HG03095 (cell line): Measurements from ENCODE around the gene DKC1.
"Not testable (repeated sequence)": the region's sequence is repeated elsewhere in the genome, so short reads cannot be mapped to it uniquely, and the experiment has no call there.

Experiments used
- ATAC-seq: cut with Tn5 transposase; IDR thresholded peaks from one replicate; pipeline ENCODE4 v1.9.1; 2021; ENCODE audit warnings: moderate library complexity; ENCODE audit not compliant: unreplicated experiment

The DKC1 gene

DNA sequence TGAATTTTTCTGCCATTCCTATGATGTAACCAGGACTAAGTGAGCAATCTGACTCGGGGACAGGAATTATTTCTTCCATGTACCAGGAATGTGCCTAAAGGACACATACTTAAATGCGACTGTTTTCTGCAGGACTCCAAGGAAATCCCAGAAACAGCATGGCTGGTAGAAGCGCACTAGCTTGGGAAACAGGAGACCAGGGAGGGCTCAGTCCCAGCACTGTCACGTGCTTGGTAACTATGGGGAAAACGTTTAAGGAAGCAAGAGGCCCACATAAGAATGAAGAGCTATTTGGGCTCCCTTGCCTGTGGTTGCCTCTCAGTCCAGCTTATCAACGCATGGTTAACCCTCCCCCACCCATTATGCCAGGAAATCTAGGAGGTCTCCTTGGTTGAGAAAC, 23.1 kb downstream of the DKC1 start:
- no peak for ATAC-seq

DNA sequence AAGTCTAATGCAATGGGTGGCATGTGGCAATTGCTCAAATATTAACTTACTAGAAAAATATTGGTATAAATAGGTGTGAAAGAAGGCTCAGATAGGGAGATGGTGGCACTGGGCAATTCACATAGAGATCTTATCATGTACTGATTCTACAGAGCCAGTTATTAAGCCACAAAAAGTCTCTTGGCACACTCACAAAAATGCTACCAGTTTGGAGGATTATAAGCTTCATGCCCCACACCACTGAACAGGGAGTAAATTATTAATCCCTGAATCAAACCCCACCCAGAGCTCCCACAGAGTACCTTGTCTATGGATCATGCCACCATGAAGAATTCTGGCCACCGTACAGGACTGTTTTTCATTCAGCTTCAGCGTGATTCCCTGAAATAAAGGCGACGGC, 28.8 kb downstream of the DKC1 start:
- no peak for ATAC-seq

DNA sequence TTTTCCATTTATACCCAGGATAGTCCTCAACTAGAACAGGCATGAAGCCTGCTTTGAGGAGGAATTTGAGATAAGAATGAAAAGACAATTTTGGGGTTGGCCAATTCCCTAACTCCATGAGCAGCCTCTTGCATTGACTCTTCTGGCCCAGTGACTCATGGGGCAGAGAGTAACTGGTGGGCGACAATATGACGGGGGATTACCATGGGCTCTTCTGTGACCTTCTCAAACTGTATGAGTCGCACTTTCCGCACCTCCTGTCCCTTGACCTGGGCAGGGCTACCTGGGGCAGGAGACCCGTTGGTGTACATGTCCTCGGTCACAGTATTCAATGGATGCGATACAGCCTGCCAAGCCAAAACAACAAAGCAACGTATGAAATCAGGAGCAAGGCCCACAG, 29.3 kb downstream of the DKC1 start:
- no peak for ATAC-seq

DNA sequence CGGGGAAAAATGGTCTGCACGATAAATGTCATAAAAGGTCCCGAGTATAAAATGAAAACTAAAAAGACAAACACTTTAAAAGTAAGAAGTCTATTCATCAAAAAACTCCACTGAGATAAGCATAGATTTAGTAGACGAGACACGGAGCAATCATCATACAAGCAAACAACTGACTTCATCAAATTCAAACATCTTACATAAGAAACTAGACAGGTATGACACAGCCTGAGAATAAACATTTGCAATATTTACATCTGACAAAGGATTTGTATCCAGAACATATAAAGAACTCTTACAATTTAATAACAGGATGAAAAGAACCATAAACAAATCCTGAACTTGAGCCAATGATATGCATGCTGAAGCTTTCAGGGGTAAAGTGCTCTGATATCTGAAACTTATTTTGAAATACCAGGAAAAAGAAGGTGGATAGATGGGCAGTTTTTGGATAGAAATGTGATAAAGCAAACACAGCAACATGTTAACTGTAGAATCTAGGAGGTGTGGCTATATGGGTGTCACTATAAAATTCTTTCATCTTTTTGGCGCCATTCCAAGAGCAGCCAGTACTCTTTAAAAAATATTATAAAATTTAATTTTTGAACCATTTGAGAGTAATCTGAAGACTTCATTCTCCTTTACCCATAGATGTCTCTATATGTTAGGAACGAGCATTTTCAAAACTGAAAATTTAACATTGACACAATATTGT, 30.6 kb downstream of the DKC1 start:
- ATAC-seq, result no peak

DNA sequence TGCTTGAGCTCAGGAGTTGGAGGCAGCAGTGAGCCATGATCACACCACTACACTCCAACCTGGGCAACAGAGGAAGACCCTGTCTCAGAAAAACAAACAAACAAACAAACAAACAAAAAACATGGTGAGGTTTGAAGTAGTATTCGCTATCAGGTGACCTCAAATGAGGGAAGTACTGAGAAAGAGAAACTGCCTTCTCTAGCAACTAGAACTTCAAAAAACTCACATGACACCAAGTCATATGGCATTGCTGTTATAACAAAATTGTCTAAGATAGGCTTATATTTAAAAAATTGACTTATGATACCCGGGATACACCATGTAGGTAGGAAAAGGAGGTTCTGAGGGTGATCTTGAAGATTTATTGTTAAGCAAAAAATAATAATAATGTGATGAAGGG, 32.4 kb downstream of the DKC1 start:
- no peak for ATAC-seq

DNA sequence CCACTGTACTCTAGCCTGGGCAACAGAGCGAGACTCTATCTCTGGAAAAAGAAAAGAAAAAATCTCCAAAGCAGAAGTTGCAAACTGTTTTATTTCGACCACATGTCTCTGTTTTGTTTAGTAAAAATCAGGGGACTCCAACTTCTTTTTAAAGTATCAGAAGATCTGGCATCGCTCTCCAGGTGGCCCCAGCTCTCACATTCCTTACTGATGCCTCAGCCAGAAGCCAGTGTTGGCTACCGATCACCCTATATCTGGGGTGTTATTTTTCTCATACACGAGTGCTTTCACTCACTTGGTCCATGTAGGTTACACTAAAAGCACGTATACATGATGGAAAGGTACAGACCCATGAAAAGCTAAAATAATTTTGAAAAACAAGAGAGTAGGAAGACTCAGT, 34.3 kb downstream of the DKC1 start:
- no peak for ATAC-seq

DNA sequence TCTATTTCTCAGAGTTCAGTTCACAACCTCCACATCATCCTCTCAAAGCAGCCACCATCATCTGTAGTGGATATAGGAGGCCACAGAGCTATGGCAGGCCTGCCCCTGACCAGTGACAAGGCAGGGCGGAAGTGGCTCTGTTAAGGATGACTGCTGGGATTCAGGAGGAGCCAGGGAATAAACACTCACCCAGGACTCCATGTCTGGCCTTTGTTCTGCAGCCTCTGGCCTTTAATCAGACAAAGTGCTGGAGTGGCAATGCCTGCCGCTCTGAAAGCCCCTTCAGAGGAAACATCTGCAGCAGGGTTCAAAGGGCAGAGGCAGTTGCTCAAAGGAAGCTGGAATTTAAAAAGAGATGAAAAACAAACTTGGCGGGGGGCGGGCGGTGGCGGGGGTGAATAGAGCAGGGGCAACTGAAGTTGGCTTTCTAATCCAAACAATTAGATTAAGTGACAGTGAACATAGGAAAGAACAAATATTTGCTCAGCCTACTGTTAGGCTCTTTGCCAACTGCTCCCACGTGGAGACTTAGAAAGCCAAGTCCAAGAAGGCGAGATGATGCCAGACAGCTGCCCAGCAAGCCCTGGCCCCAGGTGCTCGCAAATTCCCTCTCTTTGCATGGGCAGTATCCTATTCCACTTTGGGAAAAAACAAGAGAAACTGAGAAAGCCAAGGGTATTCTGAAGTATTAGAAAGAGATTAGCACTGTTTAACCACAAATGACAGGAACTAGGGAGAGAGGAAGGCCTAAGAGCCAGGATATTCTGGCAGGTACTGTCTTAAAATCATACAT, 37.1 kb downstream of the DKC1 start:
- ATAC-seq, result no peak

DNA sequence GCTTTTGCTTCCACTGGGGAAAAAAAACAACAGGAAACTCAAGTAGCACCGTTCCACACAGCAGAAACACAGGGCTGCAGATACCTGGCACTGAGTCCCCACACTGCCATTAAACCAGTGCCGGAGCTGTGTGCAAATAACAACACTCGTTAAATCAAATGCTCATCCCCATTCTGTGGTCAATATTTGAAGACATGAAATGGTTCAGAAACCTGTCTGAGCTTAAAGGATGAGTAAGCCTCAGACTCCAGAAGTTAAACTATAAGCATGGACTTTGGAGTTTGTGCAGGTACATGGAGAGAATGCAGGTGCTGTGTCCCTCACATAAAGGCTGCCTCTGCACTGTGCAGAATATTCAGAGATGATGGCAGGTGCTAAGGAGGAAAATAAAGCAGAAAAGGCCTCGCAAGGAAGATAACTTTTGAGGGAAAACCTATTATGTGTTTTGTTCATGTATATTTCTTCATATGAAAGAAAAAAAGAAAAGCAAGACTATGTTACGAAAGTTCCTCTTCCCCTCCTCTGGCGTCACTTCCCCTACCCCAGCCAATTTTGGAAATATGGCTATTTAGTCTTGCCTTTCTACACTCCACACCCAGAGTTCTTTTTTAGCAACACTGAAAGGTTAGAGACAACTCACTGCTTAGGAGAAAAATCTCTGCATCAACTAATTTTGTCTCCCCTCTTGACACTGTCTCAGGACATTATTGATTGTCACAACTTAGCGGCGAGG, 38.0 kb downstream of the DKC1 start:
- no peak for ATAC-seq

DNA sequence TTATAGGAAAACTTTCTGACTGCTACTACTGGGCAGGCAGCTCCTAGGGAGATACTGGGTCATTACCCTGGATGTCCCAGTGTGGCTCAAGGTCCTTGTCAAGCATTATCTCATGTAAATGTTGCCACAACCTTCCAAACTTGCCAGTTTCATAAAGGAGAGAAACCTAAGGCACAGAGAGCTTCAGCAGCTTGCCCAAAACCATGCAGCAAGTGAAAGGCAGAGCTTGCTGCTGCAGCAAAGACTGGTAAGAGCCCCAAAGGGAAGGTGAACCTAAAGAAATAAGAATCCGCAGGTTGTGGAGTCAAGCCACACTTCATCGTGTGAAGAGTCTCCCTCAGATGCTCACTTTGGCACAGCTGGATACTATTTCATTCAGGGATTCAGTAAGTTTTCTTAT, 40.3 kb downstream of the DKC1 start:
- no peak for ATAC-seq

DNA sequence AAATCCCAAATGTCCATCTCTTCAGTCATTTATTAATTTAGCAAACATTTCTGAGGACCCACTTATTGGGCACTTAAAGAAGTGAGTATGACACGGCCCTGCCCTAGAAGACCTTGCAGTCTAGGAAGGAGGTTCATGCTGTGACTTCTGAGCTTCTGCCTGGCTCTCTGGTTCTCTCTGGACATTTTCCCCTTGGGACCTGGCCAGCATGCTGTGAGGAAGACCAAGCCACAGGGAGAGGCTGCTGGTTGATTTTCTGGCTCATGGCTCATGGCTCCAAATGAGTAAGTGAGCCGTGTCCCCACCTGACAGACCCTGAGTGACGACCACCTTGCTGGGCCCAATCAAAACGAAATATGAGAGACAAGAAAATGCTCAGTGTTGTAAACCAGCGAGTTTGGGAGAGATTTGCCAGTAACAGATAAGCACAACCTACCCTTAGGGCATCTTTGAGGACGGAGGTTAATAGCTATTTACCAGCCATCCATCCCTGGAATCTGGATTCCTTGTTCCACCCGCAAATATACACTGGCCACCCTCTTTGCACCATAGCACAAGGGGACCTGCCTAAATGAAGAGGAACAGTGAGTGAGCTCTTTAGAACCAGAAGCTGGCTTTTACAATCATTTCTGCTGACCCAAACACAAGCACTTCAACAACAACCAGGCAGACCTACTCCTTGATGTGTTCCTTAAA, 41.7 kb downstream of the DKC1 start:
- ATAC-seq, result no peak

DNA sequence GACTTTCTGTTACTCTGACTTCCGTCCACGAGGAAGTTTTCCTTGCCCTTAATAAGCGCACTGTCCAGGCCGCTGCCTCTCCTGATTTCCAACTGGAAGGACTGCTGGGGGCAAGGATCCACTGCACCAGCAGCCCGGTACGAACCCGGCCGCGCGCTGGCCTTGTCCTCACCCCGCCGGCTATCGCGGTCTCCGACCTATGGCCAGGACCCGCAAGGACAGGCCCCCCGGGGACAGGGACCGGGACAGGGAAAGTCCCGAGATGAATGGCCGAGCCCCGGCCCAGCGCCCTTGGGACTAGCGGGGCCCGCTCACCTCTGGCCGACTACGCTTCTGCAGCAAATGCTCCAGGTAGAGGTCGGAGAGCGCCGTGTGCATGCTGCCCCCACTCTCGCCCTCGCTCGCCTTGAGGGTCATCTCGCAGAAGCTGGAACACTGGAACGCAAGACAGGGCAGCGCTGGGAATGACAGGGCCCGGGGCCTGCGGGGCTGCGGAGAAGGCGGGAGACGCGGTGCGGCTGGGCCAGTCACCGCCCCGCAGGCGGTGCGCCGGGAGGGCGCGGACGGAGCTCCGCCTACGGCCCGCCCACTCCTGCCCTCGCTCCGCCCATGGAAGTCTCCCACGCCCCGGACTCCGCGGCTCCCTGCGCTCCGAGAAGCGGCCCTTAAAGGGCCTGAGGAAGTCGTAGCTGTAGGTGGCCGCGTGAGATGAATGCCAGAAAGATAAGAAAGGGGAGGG, 42.5 kb downstream of the DKC1 start, which contains the start of gene MPP1:
MPP1 (minus strand) TSS at position 529 of the 739 bp plus-strand sequence; CDS start at position 417, 112 bp downstream.
- peak; percentile 97 for ATAC-seq

DNA sequence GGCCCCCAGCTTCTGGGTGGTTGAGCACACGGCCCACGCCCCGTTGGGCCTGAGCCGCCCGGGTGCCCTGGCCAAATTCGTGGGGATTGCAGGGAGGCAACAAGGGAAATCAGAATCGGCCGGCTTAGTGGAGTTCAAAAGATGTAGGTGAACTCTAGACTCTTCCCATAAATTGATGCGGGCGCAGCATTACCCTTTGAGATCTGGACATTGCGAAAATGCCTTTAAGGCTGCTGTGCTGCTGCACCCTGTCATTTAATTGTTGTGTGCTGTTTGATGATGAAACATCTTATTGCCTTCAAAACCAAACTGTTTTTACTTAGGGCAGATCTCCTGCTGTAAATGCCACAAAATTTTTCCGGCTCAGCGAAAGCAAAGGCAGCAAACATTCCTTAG, 43.0 kb downstream of the DKC1 start:
- peak; percentile 11 for ATAC-seq

DNA sequence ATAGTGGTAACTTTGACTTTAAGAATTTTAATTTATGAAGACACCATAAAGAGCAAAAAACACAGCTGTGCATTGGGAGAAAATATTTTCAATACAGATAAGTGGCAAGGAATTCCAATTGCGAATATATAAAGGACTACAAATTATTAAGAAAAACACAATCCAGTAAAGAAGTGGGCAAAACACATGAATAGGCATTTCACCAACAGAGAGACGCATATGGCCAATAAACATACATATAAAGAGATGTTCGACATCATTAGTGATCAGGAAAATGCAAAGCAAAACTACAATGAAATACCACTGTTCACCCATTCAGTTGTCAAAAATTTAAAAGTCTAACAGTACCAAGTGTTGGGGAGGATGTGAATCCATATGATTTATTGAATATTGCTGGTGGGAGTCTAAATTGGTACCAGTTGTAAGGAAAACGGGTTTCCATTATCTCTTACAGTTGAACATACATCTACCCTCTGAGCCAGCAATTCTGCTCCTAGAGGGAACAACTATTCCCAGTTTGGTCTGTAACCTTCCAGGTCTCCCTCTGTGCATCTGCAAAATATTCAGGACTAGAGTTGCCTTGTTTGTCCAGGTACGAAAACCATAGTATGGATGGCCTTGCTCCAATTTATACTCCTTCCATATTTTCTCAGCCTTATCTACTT, 44.3 kb downstream of the DKC1 start:
- no peak for ATAC-seq

DNA sequence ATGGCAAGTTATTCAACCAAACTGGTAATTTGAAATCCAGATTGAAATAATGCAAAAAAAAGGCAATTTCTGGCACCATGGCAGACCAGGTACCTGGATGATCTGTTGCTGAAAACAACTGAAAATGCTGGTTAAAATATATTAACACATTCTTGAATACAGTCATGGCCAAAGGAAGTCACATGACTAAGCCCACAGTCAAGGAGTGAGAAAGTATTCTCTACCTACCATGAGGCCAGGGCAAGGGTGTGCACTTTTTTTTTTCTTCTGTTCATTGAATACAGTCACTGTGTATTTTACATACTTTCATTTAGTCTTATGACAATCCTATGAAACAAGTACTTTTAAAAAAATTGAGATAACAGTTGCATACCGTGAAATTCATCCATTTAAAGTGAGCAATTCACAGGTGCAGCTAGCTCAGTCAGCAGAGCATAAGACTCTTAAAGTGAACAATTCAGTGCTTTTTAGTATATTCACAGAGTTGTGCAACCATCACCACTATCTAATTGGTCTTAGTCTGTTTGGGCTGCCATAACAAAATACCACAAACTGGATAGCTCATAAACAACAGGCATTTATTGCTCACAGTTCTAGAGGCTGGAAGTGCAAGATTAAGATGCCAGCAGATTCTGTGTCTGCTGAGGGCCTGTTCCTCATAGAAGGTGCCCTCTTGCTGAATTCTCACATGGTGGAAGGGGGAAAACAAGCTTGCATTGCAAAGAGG, 47.4 kb downstream of the DKC1 start:
- ATAC-seq, result no peak

DNA sequence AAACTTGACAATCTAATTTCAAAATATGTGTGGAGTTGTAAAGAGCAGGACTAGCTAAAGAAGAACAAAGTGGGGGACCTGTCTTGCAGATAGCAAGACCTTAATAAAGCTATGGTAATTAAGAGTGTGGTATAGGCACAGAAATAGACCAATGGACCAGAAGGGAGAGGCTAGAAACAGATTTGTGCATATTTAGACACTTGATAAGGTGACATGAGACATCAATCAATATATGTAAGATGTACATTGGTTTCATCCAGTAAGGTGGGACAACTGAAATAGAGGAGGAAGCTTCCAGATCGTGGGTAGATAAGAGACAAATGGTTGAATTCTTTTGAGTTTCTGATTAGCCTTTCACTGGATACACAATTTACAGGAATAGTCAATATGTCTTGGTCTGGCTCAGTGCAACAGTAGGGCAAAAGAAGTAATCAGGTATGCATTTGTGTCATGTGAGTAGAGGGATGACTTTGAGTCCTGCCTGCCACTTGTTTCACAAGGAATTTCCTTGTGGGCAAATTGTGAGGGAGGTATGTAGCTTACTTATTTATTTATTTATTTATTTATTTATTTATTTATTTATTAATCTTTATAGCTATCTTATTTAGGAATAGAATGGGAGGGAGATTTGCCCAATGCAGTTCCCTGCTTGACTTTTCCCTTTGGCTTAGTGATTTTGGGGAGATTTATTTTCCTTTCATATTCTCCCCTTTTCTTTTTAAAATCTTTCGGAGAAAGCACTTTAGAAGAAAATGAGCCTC, 49.9 kb downstream of the DKC1 start:
- no peak for ATAC-seq

DNA sequence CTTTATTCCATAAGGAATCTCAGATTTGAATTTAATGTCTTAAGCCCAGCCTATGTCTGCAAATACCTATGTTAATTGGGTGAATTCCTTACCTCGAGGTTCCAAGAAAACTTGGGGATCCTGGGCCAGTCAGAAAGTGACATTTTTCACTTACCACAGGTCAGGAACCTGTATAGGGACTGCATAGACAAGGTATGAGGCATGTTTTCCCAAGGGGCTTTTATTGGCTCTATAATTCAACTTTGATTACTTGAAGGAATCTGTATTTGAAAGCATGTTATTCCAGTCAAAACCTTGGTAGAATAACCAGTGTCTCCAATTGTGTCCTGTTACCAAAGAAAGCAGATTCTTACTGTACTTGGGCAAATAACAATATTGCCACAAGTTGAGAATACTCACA, 51.1 kb downstream of the DKC1 start:
- ATAC-seq, result no peak

DNA sequence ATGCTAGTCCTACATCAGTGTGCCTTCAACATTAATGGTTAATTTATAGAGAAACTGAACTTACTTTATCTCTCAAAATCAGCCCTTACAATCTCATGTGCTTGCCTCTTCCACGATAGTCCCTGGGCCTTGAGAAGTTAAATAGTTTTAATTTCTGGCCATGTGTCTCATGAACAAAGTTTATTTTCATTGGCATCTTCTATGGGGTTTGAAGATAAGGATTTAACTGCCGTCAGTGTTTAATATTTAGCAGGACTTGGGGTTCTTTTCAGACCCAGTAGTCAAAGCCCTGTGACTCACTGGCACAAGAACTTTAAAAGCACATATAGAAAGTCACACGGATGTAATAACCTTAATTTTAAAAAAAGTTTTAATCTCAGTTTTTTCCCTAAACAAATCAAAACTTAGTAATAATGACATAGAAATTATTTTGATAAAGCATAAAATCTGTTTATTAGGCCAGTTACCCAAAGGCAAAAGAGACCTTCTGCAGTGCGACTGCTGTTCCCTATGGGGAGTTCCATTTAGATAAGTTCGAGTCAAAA, 52.7 kb downstream of the DKC1 start:
- no peak for ATAC-seq

DNA sequence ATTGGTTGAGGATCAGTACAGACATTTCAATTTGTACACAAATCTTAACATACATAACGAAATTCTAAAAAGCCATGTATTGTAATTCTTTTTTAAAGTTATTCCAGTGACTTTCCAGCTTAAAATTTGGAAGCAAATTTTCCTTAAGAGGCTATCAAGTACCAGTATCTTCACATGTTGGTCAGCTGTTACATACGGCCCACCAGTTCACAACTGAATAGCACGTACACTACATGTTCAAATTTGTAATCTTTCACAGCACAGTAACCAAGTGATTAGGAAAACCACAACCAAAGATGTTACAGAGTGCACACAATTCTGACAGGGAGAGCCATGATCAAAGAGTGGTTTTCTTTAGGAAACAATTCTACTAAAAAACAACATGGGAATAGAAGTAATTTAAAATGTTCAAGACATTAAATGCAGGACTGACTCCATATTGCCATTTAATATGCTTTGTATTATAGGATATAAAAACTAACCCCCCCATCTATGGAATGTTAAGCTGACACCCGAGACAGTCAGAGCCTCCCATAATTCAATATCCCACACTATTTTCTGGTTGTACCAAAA, 53.7 kb downstream of the DKC1 start:
- ATAC-seq, result not testable (repeated sequence)
